ENCODE data around the gene WFIKKN1.

WFIKKN1 gene

DNA sequence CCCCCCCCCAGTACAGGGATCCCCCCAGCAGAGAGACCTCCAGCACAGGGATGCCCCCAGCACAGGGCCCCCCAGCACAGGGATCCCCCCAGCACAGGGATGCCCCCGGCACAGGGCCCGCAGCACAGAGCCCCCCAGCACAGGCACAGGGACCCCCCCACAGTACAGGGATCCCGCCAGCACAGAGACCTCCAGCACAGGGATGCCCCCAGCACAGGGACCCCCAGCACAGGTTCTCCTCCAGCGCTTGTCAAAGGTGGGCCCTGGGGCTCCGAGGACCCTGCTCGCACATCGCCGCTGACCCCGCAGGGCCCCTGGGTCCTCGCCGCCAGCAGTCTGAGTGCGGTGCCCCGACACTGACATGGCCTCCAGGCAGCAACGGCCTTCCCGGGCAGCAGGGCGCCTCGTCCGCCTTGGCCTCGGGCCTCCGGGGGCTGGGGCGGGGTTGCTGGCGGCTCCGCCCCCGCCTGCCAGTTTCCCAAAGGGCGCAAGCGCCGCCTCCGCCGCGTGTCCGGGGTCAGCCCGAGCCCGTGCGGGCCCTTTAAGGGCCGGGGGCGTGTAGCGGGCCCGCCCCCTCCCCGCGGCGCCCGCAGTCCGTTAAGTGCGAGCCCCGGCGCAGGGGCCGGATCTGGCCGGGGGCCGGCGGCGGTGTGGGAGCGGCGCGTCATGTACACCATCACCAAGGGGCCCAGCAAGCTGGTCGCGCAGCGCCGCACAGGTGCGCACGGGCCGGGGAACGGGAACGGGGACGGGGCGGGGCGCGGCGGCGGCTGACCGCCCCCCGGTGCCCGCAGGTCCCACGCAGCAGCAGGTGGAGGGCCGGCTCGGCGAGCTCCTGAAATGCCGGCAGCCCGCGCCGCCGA lies 10.8 kb downstream of the WFIKKN1 start, which contains the start of gene MCRIP2:
MCRIP2 (plus strand) TSS at position 503 of the 863 bp plus-strand sequence; CDS start at position 667, 164 bp downstream.
- peaks cover 0 to 3% of the 10 kb centered on the region in 2 donors for H3K27me3 Mint-ChIP-seq
- H3K36me3 Mint-ChIP-seq (ENCODE audit: insufficient read depth): peaks cover 22% of the 10 kb centered on the region
- peaks cover 3 to 9% of the 10 kb centered on the region in 2 donors for H3K4me1 Mint-ChIP-seq (ENCODE audit: low read depth in 2 of 2)
- DNase-seq (peak; percentile 37 to 42 (median 38)), ATAC-seq (replicated peaks) (peak; percentile 28)
- peaks cover 0 to 2% of the 10 kb centered on the region in 2 donors for H3K9me3 Mint-ChIP-seq
- H3K27ac Mint-ChIP-seq: peak within 1 kb of the TSS in 1 of 2 donors; percentile 57
- peak within 1 kb of the TSS; percentile 72 for H3K4me3 Mint-ChIP-seq

DNA sequence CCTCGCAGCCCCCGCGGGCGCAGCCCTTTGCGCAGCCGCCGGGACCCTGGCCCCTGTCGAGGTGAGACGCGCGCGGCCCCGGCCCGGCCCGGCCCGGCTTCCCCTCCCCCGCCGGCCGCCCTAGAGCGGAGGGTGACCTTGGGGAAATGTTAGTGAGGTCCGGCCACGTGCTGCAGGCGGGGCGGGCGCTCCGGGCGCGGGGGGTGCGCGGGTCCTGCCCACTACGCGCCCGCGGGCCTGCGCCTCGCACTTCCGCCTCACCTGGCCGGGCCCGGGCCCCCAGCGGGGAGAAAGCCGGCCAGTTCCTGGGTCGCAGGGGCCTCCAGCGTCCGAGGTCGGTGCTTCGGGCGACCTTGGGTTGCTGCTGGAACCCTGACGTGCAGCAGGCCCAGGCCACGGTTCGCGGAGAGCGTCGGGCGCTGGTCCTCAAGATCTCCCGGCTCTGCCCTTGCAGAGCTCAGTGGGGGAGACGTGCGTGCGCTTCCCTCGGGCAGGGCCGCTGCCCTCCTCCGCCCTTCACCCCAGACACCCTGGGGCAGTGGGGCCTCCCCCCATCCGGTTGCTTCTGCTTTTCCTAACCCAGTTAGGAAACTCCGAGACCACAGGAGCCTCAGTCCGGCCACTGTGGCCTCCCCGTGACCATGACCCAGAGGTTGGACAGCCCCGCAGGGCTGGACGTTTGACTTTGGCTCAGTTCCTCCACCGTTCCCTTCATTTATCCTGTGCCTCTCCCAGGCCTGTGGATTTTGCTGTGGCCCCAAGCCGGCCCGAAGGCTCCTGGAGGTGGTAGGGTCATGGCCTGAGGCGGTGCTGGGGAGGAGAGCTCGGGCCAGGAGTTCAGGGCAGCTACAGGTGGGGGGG lies 11.6 kb downstream of the WFIKKN1 start:
- ATAC-seq (replicated peaks) (peak; percentile 52), DNase-seq (no peak)
- Mint-ChIP-seq H3K36me3 (ENCODE audit: insufficient read depth) (peaks cover 13% of the 10 kb centered on the region), H3K4me3 (peak overlapping the region; percentile 72), H3K27ac (peak overlapping the region in 1 of 2 donors; percentile 57), H3K27me3 (no peaks in the 10 kb centered on the region), H3K9me3 (no peaks in the 10 kb centered on the region), H3K4me1 (ENCODE audit: low read depth in 2 of 2) (peaks cover 0 to 7% of the 10 kb centered on the region in 2 donors)

DNA sequence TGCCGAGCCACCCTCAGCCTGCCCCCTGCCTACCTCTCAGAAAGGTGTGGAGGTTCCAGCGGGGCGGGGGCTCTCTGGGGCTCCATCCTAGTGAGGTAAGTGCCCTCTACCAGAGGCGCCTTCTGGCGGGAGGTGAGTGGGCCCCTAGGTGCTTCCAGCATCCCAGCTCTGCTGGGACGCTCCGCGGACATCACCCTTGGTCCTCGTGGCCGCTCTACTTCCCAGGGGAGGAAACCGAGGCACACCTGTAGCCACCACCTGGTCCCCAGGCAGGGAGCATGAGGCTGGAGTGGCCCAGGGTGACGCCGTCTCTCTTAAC lies 12.2 kb downstream of the WFIKKN1 start:
- H3K4me3 Mint-ChIP-seq: peak overlapping the region; percentile 72
- H3K36me3 Mint-ChIP-seq (ENCODE audit: insufficient read depth): peaks cover 7% of the 10 kb centered on the region
- H3K27ac Mint-ChIP-seq: peak overlapping the region in 1 of 2 donors; percentile 57
- H3K4me1 Mint-ChIP-seq (ENCODE audit: low read depth in 2 of 2): peaks cover 0 to 5% of the 10 kb centered on the region in 2 donors
- H3K9me3 Mint-ChIP-seq: no peaks in the 10 kb centered on the region
- ATAC-seq (replicated peaks) (no peak), DNase-seq (no peak)
- no peaks in the 10 kb centered on the region for H3K27me3 Mint-ChIP-seq

DNA sequence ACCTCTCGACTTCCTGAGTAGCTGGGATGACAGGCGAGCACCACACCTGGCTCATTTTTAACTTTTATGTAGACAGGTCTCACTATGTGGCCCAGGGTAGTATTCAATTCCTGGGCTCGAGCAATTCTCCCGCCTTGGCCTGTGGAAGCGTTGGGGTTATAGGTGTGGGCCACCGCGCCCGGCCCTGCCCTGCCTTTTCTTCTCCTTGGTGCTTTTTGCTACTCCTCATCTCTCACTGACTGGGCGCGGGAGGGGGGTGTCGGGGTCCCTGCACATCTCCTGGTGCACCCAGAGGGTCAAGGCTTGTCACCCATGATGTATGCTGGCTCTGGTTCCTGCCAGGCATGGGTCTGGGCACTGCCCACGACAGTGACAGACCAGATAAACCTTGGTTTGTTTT lies 13.8 kb downstream of the WFIKKN1 start:
- Mint-ChIP-seq H3K4me3 (peak overlapping the region; percentile 72), H3K9me3 (no peaks in the 10 kb centered on the region), H3K27ac (no peak overlapping the region), H3K4me1 (ENCODE audit: low read depth in 2 of 2) (peaks cover 0 to 5% of the 10 kb centered on the region in 2 donors), H3K36me3 (ENCODE audit: insufficient read depth) (peaks cover 4% of the 10 kb centered on the region), H3K27me3 (no peaks in the 10 kb centered on the region)
- DNase-seq (no peak), ATAC-seq (replicated peaks) (no peak)

DNA sequence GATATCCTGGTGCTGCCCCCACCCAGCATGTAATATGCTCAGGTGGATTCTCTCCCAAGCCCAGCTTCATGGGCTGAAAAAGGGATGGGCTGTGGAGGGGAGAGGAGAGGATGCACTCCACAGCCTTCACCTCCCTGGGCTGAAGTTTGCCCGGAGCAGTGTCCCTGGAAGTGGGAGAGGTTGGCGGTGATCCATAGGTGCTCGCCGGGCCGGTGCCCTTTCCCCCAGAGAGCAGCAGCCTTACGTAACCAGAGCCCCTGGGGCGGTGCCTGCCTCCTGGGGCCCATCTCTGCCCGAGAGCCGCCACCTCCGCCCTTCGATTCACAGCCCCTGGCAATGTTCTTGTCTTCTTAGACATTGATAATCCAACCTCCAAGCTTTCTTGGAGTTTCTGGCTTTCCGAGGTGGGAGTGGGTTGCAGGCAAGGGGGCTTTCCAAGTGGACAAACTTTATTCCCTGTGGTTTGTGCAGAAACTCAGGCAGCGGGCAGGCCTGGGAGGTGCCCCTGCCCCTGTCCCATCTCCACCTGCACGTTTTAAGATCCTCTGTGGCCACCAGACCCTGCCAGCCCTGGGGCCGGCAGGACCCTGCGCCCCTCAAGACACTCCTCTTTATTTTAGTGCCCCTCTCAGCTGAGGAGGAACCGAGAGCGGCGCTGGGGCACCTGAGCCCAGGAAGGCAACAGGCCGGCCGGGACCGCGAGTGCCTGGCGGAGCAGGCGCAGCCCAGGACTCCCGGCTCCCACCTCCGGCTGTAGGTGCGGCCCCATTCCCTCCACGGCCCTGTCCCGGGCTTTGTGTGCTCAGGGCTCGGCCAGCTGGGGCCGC lies 15.3 kb downstream of the WFIKKN1 start:
- Mint-ChIP-seq H3K9me3 (no peaks in the 10 kb centered on the region), H3K36me3 (ENCODE audit: insufficient read depth) (peaks cover 9% of the 10 kb centered on the region), H3K27ac (no peak overlapping the region), H3K4me1 (ENCODE audit: low read depth in 2 of 2) (peaks cover 0 to 5% of the 10 kb centered on the region in 2 donors), H3K27me3 (no peaks in the 10 kb centered on the region), H3K4me3 (no peak overlapping the region)
- no peak for ATAC-seq (replicated peaks)
- DNase-seq: no peak

DNA sequence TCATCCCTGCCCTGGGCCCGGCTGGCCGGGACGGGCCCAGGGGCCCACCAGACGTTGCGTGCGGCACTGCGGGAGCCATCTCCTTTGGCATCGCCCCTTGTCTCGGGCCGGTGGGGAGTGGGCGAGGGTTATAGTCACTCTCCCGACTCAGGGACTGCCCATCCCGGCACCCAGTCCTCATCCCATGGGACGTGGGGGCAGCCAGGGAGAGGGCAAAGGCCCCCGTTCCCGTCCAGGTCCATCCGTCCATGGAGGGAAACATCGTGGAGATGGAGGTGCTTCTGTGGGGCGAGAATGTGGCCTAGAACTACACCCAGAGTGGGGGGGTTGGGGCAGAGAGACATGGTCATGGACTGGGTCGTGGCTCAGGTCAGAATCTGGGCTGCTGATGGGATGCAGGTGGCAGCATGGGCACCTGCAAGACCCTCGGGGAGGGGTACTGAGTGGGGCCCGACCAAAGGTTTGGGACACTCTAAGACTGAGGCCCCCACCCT lies 15.9 kb downstream of the WFIKKN1 start:
- H3K27me3 Mint-ChIP-seq: no peaks in the 10 kb centered on the region
- no peaks in the 10 kb centered on the region for H3K9me3 Mint-ChIP-seq
- peaks cover 9% of the 10 kb centered on the region for H3K36me3 Mint-ChIP-seq (ENCODE audit: insufficient read depth)
- peak overlapping the region in 1 of 2 donors; percentile 20 for H3K27ac Mint-ChIP-seq
- DNase-seq: no peak
- no peak overlapping the region for H3K4me3 Mint-ChIP-seq
- ATAC-seq (replicated peaks): no peak
- peaks cover 0 to 5% of the 10 kb centered on the region in 2 donors for H3K4me1 Mint-ChIP-seq (ENCODE audit: low read depth in 2 of 2)

DNA sequence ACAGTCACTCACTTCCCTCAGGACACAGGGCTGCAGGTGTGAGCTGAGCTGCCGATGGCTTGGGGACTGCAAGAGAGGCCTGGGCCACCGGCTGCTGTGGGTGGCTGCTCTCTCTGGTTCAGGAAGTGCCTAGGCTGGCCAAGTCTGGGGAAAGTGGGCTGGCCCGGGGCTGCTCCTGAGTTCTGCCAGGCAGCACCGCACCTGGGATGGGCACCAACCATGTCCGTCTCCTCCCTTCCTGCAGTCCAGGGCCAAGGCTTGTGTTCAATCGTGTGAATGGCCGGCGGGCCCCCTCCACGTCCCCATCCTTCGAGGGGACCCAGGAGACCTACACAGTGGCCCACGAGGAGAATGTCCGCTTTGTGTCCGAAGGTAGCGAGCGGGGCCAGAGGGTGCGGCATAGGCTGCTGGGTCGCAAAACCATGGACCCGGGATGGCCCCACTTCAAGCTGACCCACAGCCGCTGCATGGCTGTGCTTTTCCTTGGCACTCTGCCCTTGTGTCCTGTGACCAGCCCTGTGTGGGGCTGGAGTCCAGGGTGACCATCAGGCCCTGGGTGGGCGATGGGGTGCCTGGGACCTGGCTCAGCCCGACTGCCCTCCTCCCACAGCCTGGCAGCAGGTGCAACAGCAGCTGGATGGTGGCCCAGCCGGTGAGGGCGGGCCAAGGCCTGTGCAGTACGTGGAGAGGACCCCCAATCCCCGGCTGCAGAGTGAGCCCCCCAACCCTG lies 16.6 kb downstream of the WFIKKN1 start:
- no peak overlapping the region for H3K4me3 Mint-ChIP-seq
- H3K27me3 Mint-ChIP-seq: no peaks in the 10 kb centered on the region
- ATAC-seq (replicated peaks) (no peak), DNase-seq (no peak)
- H3K36me3 Mint-ChIP-seq (ENCODE audit: insufficient read depth): peaks cover 9% of the 10 kb centered on the region
- H3K27ac Mint-ChIP-seq: peak overlapping the region in 1 of 2 donors; percentile 20
- peaks cover 0 to 5% of the 10 kb centered on the region in 2 donors for H3K4me1 Mint-ChIP-seq (ENCODE audit: low read depth in 2 of 2)
- H3K9me3 Mint-ChIP-seq: no peaks in the 10 kb centered on the region

DNA sequence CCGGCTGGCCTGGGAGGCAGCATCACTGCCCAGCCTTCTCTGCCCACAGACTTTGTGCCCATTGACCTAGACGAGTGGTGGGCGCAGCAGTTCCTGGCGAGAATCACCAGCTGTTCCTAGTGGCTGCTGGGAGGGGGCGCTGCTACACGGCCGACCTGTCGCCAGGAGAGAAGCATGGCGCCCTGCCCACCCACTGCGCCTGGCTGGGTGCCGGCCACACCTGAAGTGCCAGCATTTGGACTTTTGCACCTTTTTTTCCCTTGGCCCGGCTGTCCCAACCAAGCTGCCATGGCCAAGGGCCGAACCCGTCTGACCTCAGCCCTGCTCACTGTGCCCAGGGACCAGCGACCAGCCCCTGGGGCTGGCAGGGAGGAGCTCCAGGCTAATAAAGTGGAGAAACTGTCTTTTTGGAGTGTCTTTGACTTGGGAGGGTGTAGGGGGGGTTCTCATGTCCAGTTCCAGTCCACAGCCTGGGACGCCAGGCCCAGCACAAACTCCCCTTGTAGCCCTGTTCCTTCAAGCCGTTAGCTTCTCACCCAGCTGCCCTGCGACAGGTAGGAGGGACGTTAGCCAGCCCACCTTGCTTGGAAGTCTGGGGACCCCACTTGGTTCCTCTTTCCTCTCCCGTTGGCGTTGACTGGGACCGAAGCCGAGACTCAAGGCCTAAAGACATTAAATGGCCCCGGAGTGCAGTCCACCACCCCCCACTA lies 17.4 kb downstream of the WFIKKN1 start:
- H3K27ac Mint-ChIP-seq: peak overlapping the region; percentile 41 to 80

DNA sequence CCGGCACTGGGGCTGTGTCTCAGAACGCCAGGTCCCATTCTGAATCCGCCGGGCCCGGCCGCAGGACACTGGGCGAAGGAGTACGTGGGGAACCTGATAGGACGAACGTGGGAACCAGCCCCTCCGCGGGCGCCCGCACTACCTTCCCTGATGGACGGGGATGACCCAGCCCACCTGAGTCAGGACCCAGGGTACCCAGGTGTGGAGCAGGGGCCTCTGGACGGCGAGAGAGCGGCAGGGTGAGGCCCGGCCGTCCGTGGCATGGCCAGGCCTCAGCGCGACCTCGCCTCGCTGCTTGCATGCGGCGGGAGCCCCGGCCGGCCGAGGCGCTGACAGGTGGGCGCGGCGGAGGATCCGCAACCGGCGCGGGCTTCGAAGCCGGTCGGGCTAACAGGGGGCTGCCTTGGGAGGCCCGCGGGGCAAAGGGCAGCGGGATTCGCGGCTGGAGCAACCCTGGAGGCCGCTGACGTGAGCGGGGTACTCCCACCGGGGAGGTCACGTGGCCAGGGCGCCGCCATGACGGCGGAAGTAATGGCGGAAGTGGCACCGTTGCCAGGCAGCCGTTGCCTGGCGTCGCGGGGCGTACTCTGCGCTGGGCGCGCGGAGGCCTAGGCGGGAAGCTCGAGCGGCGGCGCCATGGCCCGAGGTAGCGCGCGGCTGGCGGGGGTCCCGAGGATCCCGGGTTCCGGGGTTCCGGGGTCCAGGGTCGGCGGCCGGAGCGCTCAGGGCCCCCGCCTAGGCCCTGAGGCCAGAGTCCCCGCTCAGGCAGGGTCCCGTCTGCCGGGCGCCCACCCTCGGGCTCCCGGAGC lies 18.2 kb downstream of the WFIKKN1 start, which contains the start of gene WDR90:
WDR90 (plus strand) TSS at position 585 of the 809 bp plus-strand sequence; CDS start at position 637, 52 bp downstream.
- Mint-ChIP-seq H3K36me3 (ENCODE audit: insufficient read depth) (peaks cover 6% of the 10 kb centered on the region), H3K4me3 (peak within 1 kb of the TSS; percentile 63 to 74), H3K9me3 (no peaks in the 10 kb centered on the region), H3K27ac (peak within 1 kb of the TSS; percentile 41 to 80), H3K4me1 (ENCODE audit: low read depth in 2 of 2) (peaks cover 0 to 2% of the 10 kb centered on the region in 2 donors), H3K27me3 (no peaks in the 10 kb centered on the region)
- peak; percentile 98 for ATAC-seq (replicated peaks)
- DNase-seq: peak; percentile 88 to 90 (median 90)

More for the DNA sequence above, 17.4 kb downstream of the WFIKKN1 start:
- no peaks in the 10 kb centered on the region for H3K9me3 Mint-ChIP-seq
- no peak for ATAC-seq (replicated peaks)
- DNase-seq: no peak
- peaks cover 0 to 3% of the 10 kb centered on the region in 2 donors for H3K4me1 Mint-ChIP-seq (ENCODE audit: low read depth in 2 of 2)
- H3K27me3 Mint-ChIP-seq: no peaks in the 10 kb centered on the region
- peaks cover 9% of the 10 kb centered on the region for H3K36me3 Mint-ChIP-seq (ENCODE audit: insufficient read depth)
- peak overlapping the region; percentile 63 to 74 for H3K4me3 Mint-ChIP-seq

DNA sequence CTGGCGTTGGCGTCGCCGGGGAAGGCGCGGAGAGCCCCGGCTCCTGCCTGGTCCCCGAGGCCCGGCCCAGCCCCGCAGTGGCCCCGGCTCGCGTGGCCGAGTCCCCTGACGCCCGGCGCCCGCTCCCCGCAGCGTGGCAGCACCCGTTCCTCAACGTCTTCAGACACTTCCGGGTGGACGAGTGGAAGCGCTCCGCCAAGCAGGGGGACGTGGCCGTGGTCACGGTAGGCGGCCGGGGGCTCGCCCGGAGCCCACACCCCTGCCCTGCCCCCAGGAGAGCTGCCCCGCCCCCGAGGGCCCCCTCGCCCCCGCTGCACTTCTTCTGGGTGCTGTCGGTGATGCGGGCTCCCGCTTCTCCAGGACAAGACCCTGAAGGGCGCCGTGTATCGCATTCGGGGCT lies 18.8 kb downstream of the WFIKKN1 start:
- H3K36me3 Mint-ChIP-seq (ENCODE audit: insufficient read depth): peaks cover 6% of the 10 kb centered on the region
- H3K27me3 Mint-ChIP-seq: no peaks in the 10 kb centered on the region
- H3K27ac Mint-ChIP-seq: no peak overlapping the region
- peak overlapping the region; percentile 60 to 70 for H3K4me3 Mint-ChIP-seq
- no peaks in the 10 kb centered on the region for H3K9me3 Mint-ChIP-seq
- peak; percentile 9 for ATAC-seq (replicated peaks)
- DNase-seq: no peak
- H3K4me1 Mint-ChIP-seq (ENCODE audit: low read depth in 2 of 2): no peaks in the 10 kb centered on the region

DNA sequence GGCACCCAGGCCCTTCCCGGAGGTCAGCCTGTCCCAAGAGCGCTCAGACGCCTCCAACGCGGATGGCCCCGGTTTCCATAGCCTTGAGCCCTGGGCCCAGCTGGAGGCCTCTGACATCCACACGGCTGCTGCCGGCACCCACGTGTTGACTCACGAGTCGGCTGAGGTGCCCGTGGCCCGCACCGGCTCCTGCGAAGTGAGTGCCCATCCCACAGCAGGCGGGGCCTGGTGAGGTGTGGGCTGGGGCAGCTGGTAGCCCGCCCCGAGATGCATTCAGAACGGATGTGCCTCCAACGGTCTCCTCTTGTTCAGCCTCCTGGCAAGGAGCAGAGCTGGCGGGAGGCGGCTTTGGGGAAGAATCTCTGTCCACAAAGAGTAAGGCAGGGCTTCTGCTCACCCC lies 21.1 kb downstream of the WFIKKN1 start:
- H3K36me3 Mint-ChIP-seq (ENCODE audit: insufficient read depth): peaks cover 6% of the 10 kb centered on the region
- ATAC-seq (replicated peaks) (no peak), DNase-seq (no peak)
- no peak overlapping the region for H3K27ac Mint-ChIP-seq
- H3K9me3 Mint-ChIP-seq: no peaks in the 10 kb centered on the region
- peak overlapping the region; percentile 21 to 33 for H3K4me3 Mint-ChIP-seq
- no peaks in the 10 kb centered on the region for H3K4me1 Mint-ChIP-seq (ENCODE audit: low read depth in 2 of 2)
- H3K27me3 Mint-ChIP-seq: no peaks in the 10 kb centered on the region

Measured in effector memory CD8-positive, alpha-beta T cell (primary cell).